Measurements from ENCODE around the gene MID1. TPM values are rescaled to one million over a fixed set of nuclear protein-coding genes. Genes with fewer than 3 reads are reported as not detected.

MID1 gene
- total RNA-seq, 1 experiment from 2014 or later = 12.5 TPM

DNA sequence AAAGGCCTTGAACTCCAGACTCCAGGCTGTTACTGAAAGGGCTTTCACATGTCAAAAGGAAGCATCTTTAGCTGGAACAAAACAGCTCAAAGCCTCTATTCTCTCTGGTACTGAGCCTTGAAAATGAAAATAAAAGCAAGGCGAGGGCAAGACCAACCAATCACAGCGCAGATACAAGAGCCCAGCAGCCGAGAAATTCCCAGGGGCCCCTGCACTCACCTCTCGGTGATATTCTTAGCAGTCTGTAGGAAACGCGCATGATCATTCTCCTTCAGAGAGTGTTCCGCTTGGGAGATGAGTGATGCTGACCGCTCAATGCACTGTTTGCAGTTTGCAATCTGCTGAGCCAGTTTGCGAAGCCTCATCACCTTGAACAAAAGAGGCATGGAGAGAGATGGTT lies 138.1 kb downstream of the MID1 start:
- in situ Hi-C loops (cut with HindIII; ENCODE audit: low pct_unique_long_range_greater_than_20kb, low sequenced_read_pairs) = no loop called here
- DNase-seq (ENCODE audit: low read depth) = no peak

- in situ Hi-C loops (cut with HindIII; ENCODE audit: low pct_unique_long_range_greater_than_20kb, low sequenced_read_pairs) = no loop called here
- DNase-seq (ENCODE audit: low read depth) = no peak
Measured at GRCh38 chrX:10480861-10481260, 139.5 kb downstream of the MID1 start.

- in situ Hi-C loops (cut with HindIII; ENCODE audit: low pct_unique_long_range_greater_than_20kb, low sequenced_read_pairs) = no loop called here
- DNase-seq (ENCODE audit: low read depth) = no peak
Measured at GRCh38 chrX:10479508-10479907, 140.9 kb downstream of the MID1 start.

DNA sequence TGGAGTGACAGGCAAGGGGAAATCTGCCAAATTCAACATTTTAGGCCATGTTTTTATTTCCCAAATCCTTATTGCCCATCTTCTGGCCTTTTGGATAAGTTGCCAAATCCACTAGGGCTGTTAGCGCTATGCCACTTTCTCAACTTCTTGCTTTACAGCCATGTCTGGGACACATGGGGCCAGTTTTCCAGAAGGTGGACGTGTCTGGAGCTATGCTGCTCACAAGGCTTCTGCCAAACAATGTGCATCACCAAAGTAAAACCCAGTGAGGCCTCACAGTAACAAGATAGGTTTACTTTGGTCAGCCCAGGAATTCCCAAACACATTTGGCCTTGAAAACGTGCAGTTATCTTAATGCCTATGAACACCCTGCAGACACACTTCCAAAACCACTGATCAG lies 142.9 kb downstream of the MID1 start:
- in situ Hi-C loops (cut with HindIII; ENCODE audit: low pct_unique_long_range_greater_than_20kb, low sequenced_read_pairs) = no loop called here
- DNase-seq (ENCODE audit: low read depth) = no peak

GRCh38 chrX:10474913-10475568 lies 145.3 kb downstream of the MID1 start:
- in situ Hi-C loops (cut with HindIII; ENCODE audit: low pct_unique_long_range_greater_than_20kb, low sequenced_read_pairs) = no loop called here
- DNase-seq (ENCODE audit: low read depth) = no peak

DNA sequence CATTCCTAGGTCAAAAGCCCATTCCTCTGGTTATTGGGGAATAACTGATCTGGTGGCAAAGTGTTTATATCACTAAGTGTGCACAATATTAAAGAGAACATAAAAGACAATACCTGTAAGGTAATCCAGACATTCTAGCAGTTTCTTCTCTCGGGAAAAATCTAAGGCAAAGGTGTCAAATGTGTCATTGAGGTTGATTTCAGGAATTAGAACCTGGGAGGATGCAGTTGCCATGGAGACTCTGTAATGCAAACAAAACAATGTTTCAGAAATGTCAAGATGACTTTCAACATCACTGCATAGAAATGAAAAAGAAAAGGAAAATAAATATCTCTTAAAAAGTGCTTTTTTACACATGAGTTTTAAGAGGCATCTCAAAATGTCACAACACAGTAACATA lies 145.9 kb downstream of the MID1 start:
- DNase-seq (ENCODE audit: low read depth) = no peak

DNA sequence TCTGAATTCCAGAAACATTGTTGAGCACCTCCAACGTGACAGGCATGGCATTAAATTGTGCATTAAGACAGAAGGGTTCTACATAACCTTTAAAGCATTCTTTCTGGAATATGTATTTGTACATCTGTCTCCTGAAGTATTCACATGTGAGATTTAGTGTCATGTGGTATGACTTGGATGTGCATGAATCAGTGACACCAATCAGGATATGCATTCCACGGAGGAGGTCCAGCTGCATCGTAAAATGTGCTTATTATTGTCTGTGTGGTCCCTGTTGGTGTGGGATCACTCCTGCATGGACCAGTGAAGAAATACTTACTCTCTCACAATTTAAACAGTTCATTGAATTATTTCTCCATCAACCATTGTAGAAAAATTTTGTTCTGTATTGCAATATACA lies 149.0 kb downstream of the MID1 start:
- in situ Hi-C loops (cut with HindIII; ENCODE audit: low pct_unique_long_range_greater_than_20kb, low sequenced_read_pairs) = no loop called here
- DNase-seq (ENCODE audit: low read depth) = no peak

More for the DNA sequence above, 145.9 kb downstream of the MID1 start:
- in situ Hi-C loops (cut with HindIII; ENCODE audit: low pct_unique_long_range_greater_than_20kb, low sequenced_read_pairs) = no loop called here

GRCh38 chrX:10470009-10470408 lies 150.4 kb downstream of the MID1 start:
- no peak for DNase-seq (ENCODE audit: low read depth)
- in situ Hi-C loops (cut with HindIII; ENCODE audit: low pct_unique_long_range_greater_than_20kb, low sequenced_read_pairs) = no loop called here

DNA sequence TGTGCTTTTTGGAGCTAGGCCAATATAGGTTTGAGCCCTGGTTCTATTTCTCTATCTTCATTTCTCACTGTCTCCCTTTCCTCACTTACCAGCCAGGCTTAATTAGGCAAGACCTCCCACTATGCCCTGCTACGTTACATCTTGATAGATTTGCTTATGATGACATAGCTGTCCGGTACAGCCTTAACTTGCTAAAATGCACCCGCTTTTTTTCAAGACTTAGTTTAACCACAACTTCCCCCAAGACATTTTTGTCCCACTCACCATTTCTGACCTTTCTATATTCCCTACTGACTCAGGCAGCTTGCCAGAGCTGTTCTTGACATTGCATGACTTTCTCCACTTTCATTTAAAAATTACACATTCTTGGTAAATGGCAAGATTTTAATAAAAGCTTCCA lies 152.6 kb downstream of the MID1 start:
- DNase-seq (ENCODE audit: low read depth) = no peak
- in situ Hi-C loops (cut with HindIII; ENCODE audit: low pct_unique_long_range_greater_than_20kb, low sequenced_read_pairs) = no loop called here

GRCh38 chrX:10465254-10465653 lies 155.1 kb downstream of the MID1 start:
- no peak for DNase-seq (ENCODE audit: low read depth)
- in situ Hi-C loops (cut with HindIII; ENCODE audit: low pct_unique_long_range_greater_than_20kb, low sequenced_read_pairs) = no loop called here

DNA sequence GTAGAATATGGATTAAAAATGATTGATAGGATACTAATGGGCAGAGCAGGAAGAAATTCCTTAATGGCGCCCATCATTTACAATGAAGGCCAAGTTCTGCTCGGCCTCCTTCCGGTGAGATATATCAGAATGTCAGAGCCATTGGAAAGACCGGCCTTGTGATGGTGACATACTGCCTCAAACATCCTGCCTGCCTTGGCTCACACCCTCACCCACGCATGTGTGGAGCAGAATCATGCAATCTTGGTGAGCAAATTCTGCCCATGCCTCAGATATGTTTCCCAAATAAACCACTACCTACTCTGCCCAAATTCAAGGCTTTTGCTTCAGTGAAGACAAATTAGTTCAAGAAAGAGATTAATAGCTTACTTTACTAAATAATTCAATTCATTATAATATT lies 163.3 kb downstream of the MID1 start:
- in situ Hi-C loops (cut with HindIII; ENCODE audit: low pct_unique_long_range_greater_than_20kb, low sequenced_read_pairs) = no loop called here

GRCh38 chrX:10453945-10454344 lies 166.4 kb downstream of the MID1 start:
- DNase-seq (ENCODE audit: low read depth) = no peak
- in situ Hi-C loops (cut with HindIII; ENCODE audit: low pct_unique_long_range_greater_than_20kb, low sequenced_read_pairs) = no loop called here

More for the DNA sequence above, 163.3 kb downstream of the MID1 start:
- DNase-seq (ENCODE audit: low read depth) = no peak

DNA sequence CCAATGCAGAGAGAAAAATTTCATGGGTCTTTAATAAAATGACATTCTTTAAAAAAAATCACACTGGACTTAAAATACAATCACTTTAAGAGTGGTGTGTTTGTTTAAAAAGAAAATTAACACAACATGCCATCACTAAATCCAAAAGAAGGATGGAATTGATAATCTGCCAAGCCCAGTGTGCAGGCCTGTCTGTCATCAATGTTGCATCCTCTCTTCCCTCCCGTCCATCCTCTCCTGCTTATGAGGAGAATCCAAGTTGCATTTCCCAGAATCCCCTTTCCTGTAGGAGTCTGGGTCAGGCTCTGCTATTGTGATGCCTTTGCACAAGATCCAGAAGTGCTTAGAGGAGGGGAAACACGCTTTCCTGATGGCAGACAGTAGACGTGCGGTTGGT lies 169.4 kb downstream of the MID1 start:
- in situ Hi-C loops (cut with HindIII; ENCODE audit: low pct_unique_long_range_greater_than_20kb, low sequenced_read_pairs) = no loop called here
- no peak for DNase-seq (ENCODE audit: low read depth)

- peak; percentile 51 for DNase-seq (ENCODE audit: low read depth)
- in situ Hi-C loops (cut with HindIII; ENCODE audit: low pct_unique_long_range_greater_than_20kb, low sequenced_read_pairs) = no loop called here
Measured at GRCh38 chrX:10450229-10450958, 170.0 kb downstream of the MID1 start.

DNA sequence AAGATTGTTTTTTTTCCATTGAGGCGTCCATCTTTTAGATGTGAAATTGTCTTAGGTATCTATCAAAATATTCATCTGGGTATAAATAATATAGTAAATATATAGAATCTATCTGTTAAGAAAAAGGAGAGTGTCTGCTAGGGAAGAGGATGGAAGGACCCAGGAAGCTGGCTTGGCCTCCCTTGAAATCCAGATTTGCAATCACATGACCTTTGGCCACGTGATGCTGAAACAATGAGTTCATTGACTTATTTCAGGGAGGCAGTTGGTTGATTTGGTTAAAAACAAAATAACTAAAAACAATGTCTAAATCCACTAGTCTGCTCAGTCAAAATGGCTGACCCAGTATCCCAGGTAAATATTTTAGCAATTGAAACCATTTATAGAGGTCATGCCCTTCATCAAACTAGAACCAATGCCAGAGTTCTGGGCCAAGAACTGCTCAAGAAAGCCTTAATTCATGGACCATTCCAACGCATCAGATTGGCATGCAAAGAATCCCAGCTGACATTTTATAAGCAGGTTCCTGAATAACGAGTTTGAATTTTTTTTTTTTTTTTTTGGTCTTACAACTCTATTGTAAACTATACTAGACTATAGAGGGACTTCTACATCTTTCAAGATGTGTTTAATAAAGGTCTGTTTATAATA lies 172.7 kb downstream of the MID1 start:
- peak; percentile 43 for DNase-seq (ENCODE audit: low read depth)
- in situ Hi-C loops (cut with HindIII; ENCODE audit: low pct_unique_long_range_greater_than_20kb, low sequenced_read_pairs) = no loop called here

GRCh38 chrX:10444204-10444603 lies 176.2 kb downstream of the MID1 start:
- no peak for DNase-seq (ENCODE audit: low read depth)
- in situ Hi-C loops (cut with HindIII; ENCODE audit: low pct_unique_long_range_greater_than_20kb, low sequenced_read_pairs) = no loop called here

DNA sequence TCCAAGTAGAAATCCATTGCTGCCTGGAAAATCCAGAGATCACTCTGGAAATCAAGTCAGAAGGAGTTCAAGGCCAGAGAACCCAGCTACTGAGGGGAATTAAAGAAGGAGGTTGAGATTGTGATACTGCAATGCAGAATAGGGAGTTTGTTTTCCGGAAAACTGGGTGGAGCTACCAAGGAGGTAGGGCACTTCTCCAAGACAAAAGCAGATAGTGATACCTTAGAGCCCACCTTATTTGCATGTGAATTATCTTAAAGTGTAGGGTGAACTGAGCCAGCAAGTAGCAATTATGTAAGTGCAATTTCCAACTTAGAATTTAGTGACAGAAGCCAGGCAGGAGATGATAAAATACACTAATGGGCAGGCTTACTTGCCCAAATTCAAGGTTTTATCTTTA lies 178.9 kb downstream of the MID1 start:
- in situ Hi-C loops (cut with HindIII; ENCODE audit: low pct_unique_long_range_greater_than_20kb, low sequenced_read_pairs) = no loop called here
- no peak for DNase-seq (ENCODE audit: low read depth)

GRCh38 chrX:10433296-10433965 lies 187.0 kb downstream of the MID1 start:
- in situ Hi-C loops (cut with HindIII; ENCODE audit: low pct_unique_long_range_greater_than_20kb, low sequenced_read_pairs) = no loop called here
- DNase-seq (ENCODE audit: low read depth) = no peak

DNA sequence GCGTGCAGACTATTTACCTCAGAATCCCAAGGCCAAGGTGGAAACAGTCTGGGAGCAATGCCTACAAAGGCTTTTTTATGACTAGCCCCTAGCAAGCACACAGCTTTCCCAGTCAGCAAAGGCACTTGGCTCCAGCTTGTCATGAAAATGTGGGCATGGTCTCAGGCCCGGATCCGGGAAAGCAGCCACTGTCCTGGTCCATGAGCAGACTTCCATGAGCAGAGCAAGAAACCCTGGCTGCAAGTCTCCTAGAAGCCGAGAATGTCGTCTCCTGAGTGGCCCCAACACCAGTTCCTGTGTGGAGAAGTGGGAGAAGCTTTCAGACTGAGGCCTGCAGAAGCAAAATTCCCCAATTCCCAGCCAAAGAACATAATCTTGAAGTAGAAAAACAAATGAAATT lies 190.5 kb downstream of the MID1 start:
- DNase-seq (ENCODE audit: low read depth) = no peak
- in situ Hi-C loops (cut with HindIII; ENCODE audit: low pct_unique_long_range_greater_than_20kb, low sequenced_read_pairs) = no loop called here

All from Caki2 (cell line).